ENCODE data around the gene FBXW4.

DNA sequence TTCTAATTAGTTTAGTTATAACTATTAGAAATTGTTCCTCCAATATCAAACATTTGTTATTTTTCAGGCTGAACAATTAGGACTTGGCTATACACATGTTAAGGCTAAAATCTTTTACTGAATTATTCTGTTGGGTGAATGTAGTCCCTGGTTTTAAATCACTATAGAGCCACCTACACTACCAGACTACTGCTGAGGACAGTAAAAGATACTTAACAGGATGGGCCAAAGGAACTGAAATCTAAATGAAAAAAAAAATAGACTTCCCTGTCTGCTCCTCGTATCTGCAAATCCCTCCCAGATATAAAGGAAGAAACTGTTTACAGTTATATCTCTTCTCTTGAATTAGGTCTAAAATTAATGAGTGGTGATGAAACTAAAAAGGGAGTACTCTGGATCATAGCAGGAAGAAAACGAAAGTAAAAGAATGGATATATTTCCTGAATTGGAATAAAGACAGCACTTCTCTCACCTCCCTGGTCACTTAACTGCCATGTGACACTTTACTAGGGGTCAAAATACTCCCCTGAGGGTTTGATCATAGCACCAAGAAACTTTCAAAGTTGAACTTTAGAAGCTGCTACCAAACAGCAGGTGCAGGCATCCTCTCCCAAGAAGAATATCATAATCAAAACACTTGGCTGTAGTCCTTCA lies 12.7 kb downstream of the FBXW4 start:
- TF ChIP-seq EZH2 (IDR thresholded peaks at IDR 0.05) (no peak), POLR2AphosphoS5 (IDR thresholded peaks at IDR 0.05; ENCODE audit: borderline replicate concordance, low read depth, low read length) (no peak), FOXP2 (optimal IDR thresholded peaks at IDR 0.05; ENCODE audit: control extremely low read depth, extremely low read length, insufficient read depth) (no peak)
